ENCODE measurements around the gene RCSD1. TPM values are rescaled to one million over a fixed set of nuclear protein-coding genes. Genes with fewer than 3 reads are reported as not detected.

RCSD1 gene
- total and polyA plus RNA-seq, 2 of the 13 experiments (the other 11 are each of a cell fraction or from before 2014, with no cell fraction given), result not detected

DNA sequence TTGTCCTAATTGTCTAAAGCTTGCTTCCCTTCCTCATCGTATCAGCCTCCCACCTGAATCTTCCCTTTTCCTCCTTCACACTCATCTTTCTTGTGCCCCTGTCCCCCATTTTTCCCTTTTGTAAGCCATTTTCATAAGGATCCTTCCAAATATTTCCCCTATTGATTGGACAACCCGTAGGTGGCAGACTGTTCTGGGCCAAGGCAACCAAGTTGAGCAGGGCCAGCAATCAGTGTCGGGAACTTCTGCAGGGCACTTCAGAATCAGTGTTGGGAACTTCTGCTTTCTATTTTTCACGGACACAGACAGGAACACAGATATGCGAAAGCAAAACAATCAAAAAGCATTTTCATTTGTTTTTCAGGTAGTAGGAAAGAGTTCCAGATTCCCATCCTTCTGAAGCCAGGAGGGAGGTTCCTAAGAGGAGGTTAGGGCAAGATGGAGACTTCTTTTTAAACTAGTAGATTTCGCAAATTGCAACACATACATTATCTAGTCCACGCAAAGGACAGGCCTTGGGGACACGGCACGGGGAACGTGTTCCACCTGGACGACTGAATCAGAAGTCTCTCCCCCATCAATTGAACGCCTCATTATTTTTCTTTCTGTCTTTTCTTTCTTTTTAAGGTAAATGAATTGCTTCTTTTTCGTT lies 91.1 kb downstream of the RCSD1 start (continued):
- TF ChIP-seq, protein P1, sequence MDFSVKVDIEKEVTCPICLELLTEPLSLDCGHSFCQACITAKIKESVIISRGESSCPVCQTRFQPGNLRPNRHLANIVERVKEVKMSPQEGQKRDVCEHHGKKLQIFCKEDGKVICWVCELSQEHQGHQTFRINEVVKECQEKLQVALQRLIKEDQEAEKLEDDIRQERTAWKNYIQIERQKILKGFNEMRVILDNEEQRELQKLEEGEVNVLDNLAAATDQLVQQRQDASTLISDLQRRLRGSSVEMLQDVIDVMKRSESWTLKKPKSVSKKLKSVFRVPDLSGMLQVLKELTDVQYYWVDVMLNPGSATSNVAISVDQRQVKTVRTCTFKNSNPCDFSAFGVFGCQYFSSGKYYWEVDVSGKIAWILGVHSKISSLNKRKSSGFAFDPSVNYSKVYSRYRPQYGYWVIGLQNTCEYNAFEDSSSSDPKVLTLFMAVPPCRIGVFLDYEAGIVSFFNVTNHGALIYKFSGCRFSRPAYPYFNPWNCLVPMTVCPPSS (IDR thresholded peaks at IDR 0.05), result no peak
- no peak for TF ChIP-seq RNF2 (conservative IDR thresholded peaks at IDR 0.05; ENCODE audit: low read depth)
- TF ChIP-seq, protein P2, sequence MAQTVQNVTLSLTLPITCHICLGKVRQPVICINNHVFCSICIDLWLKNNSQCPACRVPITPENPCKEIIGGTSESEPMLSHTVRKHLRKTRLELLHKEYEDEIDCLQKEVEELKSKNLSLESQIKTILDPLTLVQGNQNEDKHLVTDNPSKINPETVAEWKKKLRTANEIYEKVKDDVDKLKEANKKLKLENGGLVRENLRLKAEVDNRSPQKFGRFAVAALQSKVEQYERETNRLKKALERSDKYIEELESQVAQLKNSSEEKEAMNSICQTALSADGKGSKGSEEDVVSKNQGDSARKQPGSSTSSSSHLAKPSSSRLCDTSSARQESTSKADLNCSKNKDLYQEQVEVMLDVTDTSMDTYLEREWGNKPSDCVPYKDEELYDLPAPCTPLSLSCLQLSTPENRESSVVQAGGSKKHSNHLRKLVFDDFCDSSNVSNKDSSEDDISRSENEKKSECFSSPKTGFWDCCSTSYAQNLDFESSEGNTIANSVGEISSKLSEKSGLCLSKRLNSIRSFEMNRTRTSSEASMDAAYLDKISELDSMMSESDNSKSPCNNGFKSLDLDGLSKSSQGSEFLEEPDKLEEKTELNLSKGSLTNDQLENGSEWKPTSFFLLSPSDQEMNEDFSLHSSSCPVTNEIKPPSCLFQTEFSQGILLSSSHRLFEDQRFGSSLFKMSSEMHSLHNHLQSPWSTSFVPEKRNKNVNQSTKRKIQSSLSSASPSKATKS (CRISPR knock-in tag; IDR thresholded peaks at IDR 0.05), result no peak
- TF ChIP-seq BRCA1 (CRISPR knock-in tag; IDR thresholded peaks at IDR 0.05), result 0 out of 2 replicates have a peak, but pooled peaks have one; percentile 60
- 0 out of 2 replicates have a peak, but pooled peaks have one; percentile 5 for TF ChIP-seq DMAP1 (CRISPR knock-in tag; IDR thresholded peaks at IDR 0.05)
- no peak for TF ChIP-seq NFE2 (CRISPR knock-in tag; IDR thresholded peaks at IDR 0.05)
- no peak for TF ChIP-seq RELA (CRISPR knock-in tag; IDR thresholded peaks at IDR 0.05)
- no peak for TF ChIP-seq ATAD3A (CRISPR knock-in tag; IDR thresholded peaks at IDR 0.05)
- no peak for TF ChIP-seq JARID2 (CRISPR knock-in tag; IDR thresholded peaks at IDR 0.05; ENCODE audit: insufficient replicate concordance)
- TF ChIP-seq ETV5 (CRISPR knock-in tag; IDR thresholded peaks at IDR 0.05; ENCODE audit: borderline replicate concordance), result no peak
- peak; percentile 42 for TF ChIP-seq ZNF883 (CRISPR knock-in tag; IDR thresholded peaks at IDR 0.05; ENCODE audit: not compliant biosample characterization)
- no peak for TF ChIP-seq ZFY (CRISPR knock-in tag; IDR thresholded peaks at IDR 0.05)
- no peak for TF ChIP-seq RERE (CRISPR knock-in tag; IDR thresholded peaks at IDR 0.05; ENCODE audit: low read depth)
- TF ChIP-seq ZGPAT (CRISPR knock-in tag; IDR thresholded peaks at IDR 0.05), result no peak
- TF ChIP-seq, protein P3, sequence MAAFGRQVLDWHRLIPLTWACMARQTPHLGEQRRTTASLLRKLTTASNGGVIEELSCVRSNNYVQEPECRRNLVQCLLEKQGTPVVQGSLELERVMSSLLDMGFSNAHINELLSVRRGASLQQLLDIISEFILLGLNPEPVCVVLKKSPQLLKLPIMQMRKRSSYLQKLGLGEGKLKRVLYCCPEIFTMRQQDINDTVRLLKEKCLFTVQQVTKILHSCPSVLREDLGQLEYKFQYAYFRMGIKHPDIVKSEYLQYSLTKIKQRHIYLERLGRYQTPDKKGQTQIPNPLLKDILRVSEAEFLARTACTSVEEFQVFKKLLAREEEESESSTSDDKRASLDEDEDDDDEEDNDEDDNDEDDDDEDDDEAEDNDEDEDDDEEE (CRISPR knock-in tag; IDR thresholded peaks at IDR 0.05), result 0 out of 2 replicates have a peak, but pooled peaks have one; percentile 12
- TF ChIP-seq ZNF230 (CRISPR knock-in tag; IDR thresholded peaks at IDR 0.05), result no peak
- TF ChIP-seq ZSCAN22 (CRISPR knock-in tag; IDR thresholded peaks at IDR 0.05), result no peak
